ENCODE results near the gene MGRN1. TPM values are rescaled to one million over a fixed set of nuclear protein-coding genes. Genes with fewer than 3 reads are reported as not detected.

Gene MGRN1
- total RNA-seq, 1 donor from 2014 or later = 91.5 TPM

GRCh38 chr16:4626396-4626795 lies 1.8 kb downstream of the MGRN1 start:
- peak overlapping the region; percentile 99 for H3K4me3 Mint-ChIP-seq (ENCODE audit: unreplicated experiment)
- no peak for DNase-seq (ENCODE audit: low read depth)

DNA sequence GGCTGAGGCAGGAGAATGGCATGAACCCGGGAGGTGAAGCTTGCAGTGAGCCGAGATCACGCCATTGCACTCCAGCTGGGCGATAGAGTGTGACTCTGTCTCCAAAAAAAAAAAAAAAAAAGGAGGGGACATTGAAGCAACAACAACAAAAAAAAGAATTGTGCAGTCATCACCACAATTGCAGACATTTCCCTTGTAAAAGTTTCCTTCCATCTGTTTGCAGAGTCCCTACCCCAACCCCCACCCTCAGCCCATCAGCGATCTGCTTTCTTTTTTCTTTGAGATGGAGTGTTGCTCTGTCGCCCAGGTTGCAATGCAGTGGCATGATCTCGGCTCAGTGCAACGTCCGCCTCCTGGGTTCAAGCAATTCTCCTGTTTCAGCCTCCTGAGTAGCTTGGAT lies 3.7 kb downstream of the MGRN1 start:
- TF ChIP-seq EZH2 (IDR thresholded peaks at IDR 0.05; ENCODE audit: insufficient read depth, low read length) (no peak), CTCF (IDR thresholded peaks at IDR 0.05; ENCODE audit: insufficient read depth, low read depth, low read length) (no peak)
- Histone ChIP-seq H3K27me3 (ENCODE audit: insufficient read depth, low read length) (no peaks in the 10 kb centered on the region), H2AFZ (ENCODE audit: low read depth, low read length) (no peak overlapping the region), H3K79me2 (ENCODE audit: insufficient read depth, low read length) (peaks cover 82% of the 10 kb centered on the region), H3K36me3 (ENCODE audit: insufficient read depth, low read length) (no peaks in the 10 kb centered on the region), H4K20me1 (ENCODE audit: insufficient read depth, low read length) (peaks cover 67% of the 10 kb centered on the region), H3K4me1 (ENCODE audit: insufficient read depth, low read length) (peaks cover 14% of the 10 kb centered on the region), H3K4me3 (ENCODE audit: insufficient read depth, low read depth, low read length) (no peak overlapping the region), H3K9ac (ENCODE audit: low read length) (no peak overlapping the region), H3K9me3 (ENCODE audit: insufficient read depth, low read depth, low read length) (no peaks in the 10 kb centered on the region), H3K27ac (ENCODE audit: low read depth, low read length) (no peak overlapping the region), H3K4me2 (ENCODE audit: low read length) (no peak overlapping the region)
- no peak for DNase-seq (ENCODE audit: low read depth)
- FAIRE-seq = no peak
- Mint-ChIP-seq H3K4me3 (ENCODE audit: unreplicated experiment) (no peak overlapping the region), H3K27ac (ENCODE audit: unreplicated experiment) (no peak overlapping the region), H3K27me3 (ENCODE audit: low read depth, unreplicated experiment) (no peaks in the 10 kb centered on the region), H3K4me1 (ENCODE audit: low read depth, unreplicated experiment) (peaks cover 20% of the 10 kb centered on the region), H3K9me3 (ENCODE audit: unreplicated experiment) (no peaks in the 10 kb centered on the region), H3K36me3 (ENCODE audit: low read depth, unreplicated experiment) (peaks cover 2% of the 10 kb centered on the region)

More at GRCh38 chr16:4626396-4626795, 1.8 kb downstream of the MGRN1 start:
- H3K79me2 ChIP-seq (ENCODE audit: insufficient read depth, low read length) = peaks cover 64% of the 10 kb centered on the region
- peaks cover 14% of the 10 kb centered on the region for H3K4me1 ChIP-seq (ENCODE audit: insufficient read depth, low read length)
- H3K9me3 ChIP-seq (ENCODE audit: insufficient read depth, low read depth, low read length) = no peaks in the 10 kb centered on the region
- peak overlapping the region; percentile 88 for H3K4me3 ChIP-seq (ENCODE audit: insufficient read depth, low read depth, low read length)
- H3K9ac ChIP-seq (ENCODE audit: low read length) = peak overlapping the region; percentile 97
- H2AFZ ChIP-seq (ENCODE audit: low read depth, low read length) = no peak overlapping the region
- H4K20me1 ChIP-seq (ENCODE audit: insufficient read depth, low read length) = peaks cover 49% of the 10 kb centered on the region
- H3K27ac ChIP-seq (ENCODE audit: low read depth, low read length) = no peak overlapping the region
- no peaks in the 10 kb centered on the region for H3K36me3 ChIP-seq (ENCODE audit: insufficient read depth, low read length)
- peak overlapping the region; percentile 97 for H3K27ac Mint-ChIP-seq (ENCODE audit: unreplicated experiment)
- peak overlapping the region; percentile 97 for H3K4me2 ChIP-seq (ENCODE audit: low read length)
- H3K9me3 Mint-ChIP-seq (ENCODE audit: unreplicated experiment) = no peaks in the 10 kb centered on the region
- TF ChIP-seq CTCF (IDR thresholded peaks at IDR 0.05; ENCODE audit: insufficient read depth, low read depth, low read length) (no peak), EZH2 (IDR thresholded peaks at IDR 0.05; ENCODE audit: insufficient read depth, low read length) (no peak)
- peaks cover 2% of the 10 kb centered on the region for H3K36me3 Mint-ChIP-seq (ENCODE audit: low read depth, unreplicated experiment)
- H3K27me3 ChIP-seq (ENCODE audit: insufficient read depth, low read length) = no peaks in the 10 kb centered on the region
- H3K4me1 Mint-ChIP-seq (ENCODE audit: low read depth, unreplicated experiment) = peaks cover 20% of the 10 kb centered on the region
- FAIRE-seq = no peak
- H3K27me3 Mint-ChIP-seq (ENCODE audit: low read depth, unreplicated experiment) = no peaks in the 10 kb centered on the region

DNA sequence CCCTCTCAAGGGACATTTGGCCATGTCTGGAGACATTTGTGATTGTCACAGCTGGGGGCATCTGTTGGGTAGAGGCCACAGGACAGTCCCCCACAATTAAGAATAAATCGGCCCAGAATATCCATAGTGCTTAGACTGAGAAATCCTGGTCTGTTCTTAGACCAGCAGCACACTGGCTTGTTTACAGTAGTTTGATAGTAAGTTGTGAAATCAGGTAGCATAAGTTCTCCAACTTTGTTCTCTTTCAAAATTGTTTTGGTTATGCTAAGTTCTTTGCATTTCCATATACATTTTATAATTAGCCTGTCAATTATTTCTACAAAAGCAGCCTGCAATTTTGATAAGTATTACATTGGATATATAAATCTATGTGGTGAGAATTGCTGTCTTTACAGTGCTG lies 6.8 kb downstream of the MGRN1 start:
- H3K9me3 ChIP-seq (ENCODE audit: insufficient read depth, low read depth, low read length) = no peaks in the 10 kb centered on the region
- Mint-ChIP-seq H3K27me3 (ENCODE audit: low read depth, unreplicated experiment) (no peaks in the 10 kb centered on the region), H3K36me3 (ENCODE audit: low read depth, unreplicated experiment) (peaks cover 4% of the 10 kb centered on the region), H3K9me3 (ENCODE audit: unreplicated experiment) (no peaks in the 10 kb centered on the region), H3K4me1 (ENCODE audit: low read depth, unreplicated experiment) (peaks cover 10% of the 10 kb centered on the region), H3K27ac (ENCODE audit: unreplicated experiment) (no peak overlapping the region), H3K4me3 (ENCODE audit: unreplicated experiment) (no peak overlapping the region)
- peaks cover 93% of the 10 kb centered on the region for H3K79me2 ChIP-seq (ENCODE audit: insufficient read depth, low read length)
- no peak overlapping the region for H2AFZ ChIP-seq (ENCODE audit: low read depth, low read length)
- H3K4me1 ChIP-seq (ENCODE audit: insufficient read depth, low read length) = peaks cover 3% of the 10 kb centered on the region
- H3K9ac ChIP-seq (ENCODE audit: low read length) = no peak overlapping the region
- no peak overlapping the region for H3K4me2 ChIP-seq (ENCODE audit: low read length)
- DNase-seq (ENCODE audit: low read depth) (no peak), FAIRE-seq (no peak)
- TF ChIP-seq CTCF (IDR thresholded peaks at IDR 0.05; ENCODE audit: insufficient read depth, low read depth, low read length) = no peak
- no peak for TF ChIP-seq EZH2 (IDR thresholded peaks at IDR 0.05; ENCODE audit: insufficient read depth, low read length)
- H4K20me1 ChIP-seq (ENCODE audit: insufficient read depth, low read length) = peaks cover 83% of the 10 kb centered on the region
- H3K4me3 ChIP-seq (ENCODE audit: insufficient read depth, low read depth, low read length) = no peak overlapping the region
- H3K36me3 ChIP-seq (ENCODE audit: insufficient read depth, low read length) = no peaks in the 10 kb centered on the region
- no peaks in the 10 kb centered on the region for H3K27me3 ChIP-seq (ENCODE audit: insufficient read depth, low read length)
- H3K27ac ChIP-seq (ENCODE audit: low read depth, low read length) = no peak overlapping the region

Data from astrocyte (in vitro differentiated cells and primary cell).